Transverse colon (tissue), 4 donors: Measurements from ENCODE around the gene RILPL1.
"Not testable (repeated sequence)": the region's sequence is repeated elsewhere in the genome, so short reads cannot be mapped to it uniquely, and the experiment has no call there.

Experiments used
- CTCF ChIP-seq, 5 experiments: fragments of 200-600 bp in 3 of 5; fragments of 450-650 bp in 2 of 5; sonication (generic) in 3 of 5; IDR thresholded peaks; 1 replicate in 2 of 5; 2 replicates in 3 of 5; pipeline ENCODE4 v1.5.1; 2016 to 2017; ENCODE audit warnings: antibody characterized with exemption in 5 of 5, inconsistent platforms in 3 of 5, mild to moderate bottlenecking in 2 of 5, moderate library complexity in 1 of 5
- EP300 ChIP-seq: sonication (generic); formaldehyde crosslinking; IDR thresholded peaks from one replicate; pipeline ENCODE4 v1.6.1; 2017; ENCODE audit warnings: antibody characterized with exemption, low read depth
- POLR2A ChIP-seq: fragments of 450-650 bp; IDR thresholded peaks from one replicate; pipeline ENCODE4 v1.6.1; 2016; ENCODE audit warnings: antibody characterized with exemption, mild to moderate bottlenecking, moderate library complexity
- POLR2AphosphoS5 ChIP-seq, 3 donors: sonication (generic); formaldehyde crosslinking; IDR thresholded peaks; one replicate each; pipeline ENCODE4 v1.6.1; 2016; ENCODE audit warnings: antibody characterized with exemption in 3 of 3

- TF ChIP-seq CTCF (IDR thresholded peaks at IDR 0.05); POLR2AphosphoS5 (IDR thresholded peaks at IDR 0.05); POLR2A; EP300: not testable (repeated sequence)
These were observed 2.4 kb upstream of the RILPL1 start for GRCh38 chr12:123535952-123536351.
